ENCODE data around the gene FABP1.

FABP1 gene

DNA sequence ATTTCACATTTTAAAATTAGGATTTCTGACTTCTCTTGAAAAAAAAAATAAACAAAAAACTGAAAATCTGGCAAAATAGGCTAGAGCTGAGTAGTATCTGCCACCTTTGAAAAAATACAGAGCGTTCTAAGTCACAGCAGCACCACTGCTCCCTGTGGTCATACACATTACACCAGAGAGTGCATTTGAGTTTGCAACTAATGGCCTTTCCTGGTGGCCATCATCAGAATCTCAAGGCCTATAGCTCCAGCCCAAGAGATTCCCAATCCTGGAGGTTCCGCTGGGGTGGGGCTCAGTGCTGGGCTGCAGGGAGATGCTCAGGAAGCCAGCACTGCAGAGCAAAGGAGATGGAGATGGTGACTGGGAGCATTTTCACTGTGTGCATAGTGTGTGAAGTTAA, 42.8 kb downstream of the FABP1 start:
- no peak for DNase-seq
- intact Hi-C loops (cut with DNase I) = no loop called here

DNA sequence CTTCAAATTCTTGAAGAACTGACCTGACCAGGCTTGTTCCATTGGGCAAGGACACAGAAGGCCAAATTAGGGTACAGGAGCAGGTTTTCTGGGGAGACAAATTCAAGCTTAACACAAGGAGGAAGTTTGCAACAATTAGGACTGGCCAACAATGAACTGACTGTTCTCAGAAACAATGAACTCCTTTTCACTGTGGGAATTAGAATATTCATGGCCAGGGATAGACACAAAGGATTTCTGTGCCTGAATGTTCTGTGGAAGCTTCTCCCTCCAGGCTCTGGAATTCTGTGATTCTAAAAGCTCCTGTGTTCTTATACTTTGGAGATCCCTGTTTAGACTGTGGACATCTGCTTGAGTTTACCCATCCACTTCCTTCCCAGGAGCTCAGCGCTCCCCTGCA, 45.1 kb downstream of the FABP1 start:
- intact Hi-C loops (cut with DNase I) = no loop called here
- DNase-seq = no peak

- intact Hi-C loops (cut with DNase I) = no loop called here
- DNase-seq = no peak
Measured at GRCh38 chr2:88081924-88082608, 45.8 kb downstream of the FABP1 start.

DNA sequence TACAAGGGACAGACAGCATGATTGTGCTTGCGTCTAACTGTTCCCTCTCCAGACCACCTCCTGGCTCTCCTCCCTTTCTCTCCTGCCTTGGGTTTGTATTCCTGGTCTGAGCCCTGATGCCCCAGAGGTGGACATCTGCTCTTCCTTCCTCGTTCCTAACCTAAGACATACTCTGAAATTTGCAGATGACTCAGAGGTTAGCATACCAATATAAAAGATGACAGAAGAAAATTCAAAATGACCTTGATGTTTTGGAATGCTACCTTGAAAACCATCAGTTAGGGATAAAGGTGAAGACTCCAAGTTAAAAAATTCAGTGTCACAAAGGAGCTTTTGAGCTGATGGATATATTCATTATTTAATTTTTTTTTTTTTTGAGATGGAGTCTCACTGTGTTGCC, 47.3 kb downstream of the FABP1 start:
- intact Hi-C loops (cut with DNase I) = no loop called here
- DNase-seq = no peak

- intact Hi-C loops (cut with DNase I) = no loop called here
- DNase-seq = no peak
Measured at GRCh38 chr2:88078643-88079172, 49.2 kb downstream of the FABP1 start.

GRCh38 chr2:88077080-88077479, 50.8 kb downstream of the FABP1 start:
- intact Hi-C loops (cut with DNase I) = no loop called here

DNA sequence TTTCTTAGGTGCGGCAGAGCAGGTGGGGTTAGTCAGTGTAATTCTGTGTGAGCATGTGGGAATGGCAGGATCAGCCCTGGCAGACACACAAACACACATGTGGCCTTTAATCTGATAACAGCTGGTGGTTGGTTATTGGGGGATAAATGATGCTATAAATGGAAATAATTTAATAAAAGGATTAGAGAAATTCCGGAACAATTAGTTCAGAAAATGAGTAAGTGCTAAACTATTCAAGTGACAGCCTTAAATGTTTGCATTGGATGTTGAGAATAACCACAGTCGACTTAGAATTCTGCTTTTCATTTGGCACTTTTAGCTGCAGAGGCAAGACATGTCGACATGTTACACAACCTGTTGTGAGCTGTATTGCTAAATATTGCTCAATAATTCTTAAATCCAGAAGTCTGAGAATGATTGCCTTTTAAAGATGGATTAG, 53.0 kb downstream of the FABP1 start:
- intact Hi-C loops (cut with DNase I) = no loop called here
- DNase-seq = no peak

More at GRCh38 chr2:88077080-88077479, 50.8 kb downstream of the FABP1 start:
- no peak for DNase-seq

DNA sequence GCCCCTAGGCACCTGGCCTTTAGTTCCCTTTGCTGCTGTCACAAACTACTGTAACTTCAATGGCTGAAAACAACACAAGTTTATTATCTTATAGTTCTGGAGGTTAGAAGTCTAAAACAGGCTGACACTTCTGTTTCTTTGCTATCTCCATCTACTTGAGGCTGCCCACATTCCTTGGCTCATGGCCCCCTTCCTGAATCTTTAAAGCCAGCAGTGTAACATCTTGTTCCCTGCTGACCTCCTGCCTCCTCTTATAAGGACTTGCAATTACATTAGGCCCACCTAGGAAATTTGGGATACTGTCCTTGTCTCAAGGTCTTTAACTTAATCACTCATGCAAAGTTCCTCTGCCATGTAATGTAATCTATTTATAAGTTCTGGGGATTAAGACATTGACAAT, 53.7 kb downstream of the FABP1 start:
- intact Hi-C loops (cut with DNase I) = no loop called here
- no peak for DNase-seq
